Suprapubic skin (tissue), 4 donors: ENCODE data around the gene FGF7. TPM values are rescaled to one million over a fixed set of nuclear protein-coding genes. Genes with fewer than 3 reads are reported as not detected.

ENCODE experiments used
- DNase-seq, 2 donors: peaks; one replicate each; pipeline ENCODE4 v3.0.0-alpha.2; 2019; ENCODE audit warnings: low spot score in 2 of 2
- H3K27ac ChIP-seq: fragments of 200-600 bp; sonication (generic); one replicate; pipeline ENCODE4 v1.5.1; 2019
- H3K27me3 ChIP-seq: fragments of 200-600 bp; sonication (generic); one replicate; pipeline ENCODE4 v1.5.1; 2019
- H3K36me3 ChIP-seq: fragments of 200-600 bp; sonication (generic); one replicate; pipeline ENCODE4 v1.5.1; 2019
- H3K4me1 ChIP-seq: fragments of 200-600 bp; sonication (generic); one replicate; pipeline ENCODE4 v1.5.1; 2019
- H3K4me3 ChIP-seq: fragments of 200-600 bp; sonication (generic); one replicate; pipeline ENCODE4 v1.5.1; 2019; ENCODE audit warnings: mild to moderate bottlenecking
- H3K9me3 ChIP-seq: fragments of 200-600 bp; sonication (generic); one replicate; pipeline ENCODE4 v1.5.1; 2019
- CTCF ChIP-seq, 2 donors: fragments of 200-600 bp in 1 of 2; fragments of 450-650 bp in 1 of 2; sonication (generic) in 1 of 2; IDR thresholded peaks; one replicate each; pipeline ENCODE4 v1.5.1; 2016 to 2019; ENCODE audit warnings: antibody characterized with exemption in 2 of 2, mild to moderate bottlenecking in 1 of 2, moderate library complexity in 1 of 2
- EP300 ChIP-seq: sonication (generic); formaldehyde crosslinking; IDR thresholded peaks from one replicate; pipeline ENCODE4 v1.6.1; 2017; ENCODE audit warnings: antibody characterized with exemption
- POLR2A ChIP-seq, 2 donors: fragments of 450-650 bp; IDR thresholded peaks; one replicate each; pipeline ENCODE4 v1.6.1; 2017; ENCODE audit warnings: antibody characterized with exemption in 2 of 2, mild to moderate bottlenecking in 2 of 2, moderate library complexity in 2 of 2
- POLR2AphosphoS5 ChIP-seq, 3 donors: sonication (generic); formaldehyde crosslinking; IDR thresholded peaks; one replicate each; pipeline ENCODE4 v1.6.1; 2017; ENCODE audit warnings: antibody characterized with exemption in 3 of 3
- WGBS: methylation state at CpG from one replicate; pipeline ENCODE4 v1.1.5; 2018; 5-methylcytosine and 5-hydroxymethylcytosine counted together
- total RNA-seq, 4 donors: library from RNA; depleted of rRNA; stranded (reverse); fragments of >200 nt; gene quantifications; one replicate each; pipeline ENCODE4 v1.1.0, GENCODE V29; 2016

FGF7 gene
- total RNA-seq, 4 donors from 2014 or later = 5.5 to 24.1 (median 12.6) TPM

- no peak for DNase-seq
- Histone ChIP-seq H3K27me3 (no peaks in the 10 kb centered on the region), H3K9me3 (no peaks in the 10 kb centered on the region), H3K4me1 (peaks cover 23% of the 10 kb centered on the region), H3K27ac (peak overlapping the region; percentile 29), H3K36me3 (no peaks in the 10 kb centered on the region), H3K4me3 (no peak overlapping the region)
- TF ChIP-seq CTCF (IDR thresholded peaks at IDR 0.05) = no peak
- TF ChIP-seq POLR2AphosphoS5 (IDR thresholded peaks at IDR 0.05) = no peak
- no peak for TF ChIP-seq POLR2A (IDR thresholded peaks at IDR 0.05)
- no peak for TF ChIP-seq EP300
Observed at GRCh38 chr15:49456166-49456565, 33.1 kb downstream of the FGF7 start.

- peak overlapping the region; percentile 60 for H3K27ac ChIP-seq
Observed at GRCh38 chr15:49458145-49458544, 35.1 kb downstream of the FGF7 start.

GRCh38 chr15:49460411-49460941, 37.4 kb downstream of the FGF7 start:
- Histone ChIP-seq H3K27ac (peak overlapping the region; percentile 61), H3K9me3 (no peaks in the 10 kb centered on the region), H3K4me1 (peaks cover 29% of the 10 kb centered on the region), H3K27me3 (no peaks in the 10 kb centered on the region), H3K4me3 (no peak overlapping the region), H3K36me3 (no peaks in the 10 kb centered on the region)
- DNase-seq = no peak
- WGBS = 51% methylated on average over 2 of the region's 2 CpGs
- TF ChIP-seq EP300 = no peak
- TF ChIP-seq POLR2AphosphoS5 (IDR thresholded peaks at IDR 0.05) = no peak
- TF ChIP-seq CTCF (IDR thresholded peaks at IDR 0.05) = no peak
- TF ChIP-seq POLR2A (IDR thresholded peaks at IDR 0.05) = no peak

More at GRCh38 chr15:49458145-49458544, 35.1 kb downstream of the FGF7 start:
- Histone ChIP-seq H3K4me3 (no peak overlapping the region), H3K9me3 (no peaks in the 10 kb centered on the region), H3K36me3 (no peaks in the 10 kb centered on the region), H3K4me1 (peaks cover 29% of the 10 kb centered on the region), H3K27me3 (no peaks in the 10 kb centered on the region)
- 35% methylated on average over 2 of the region's 2 CpGs for WGBS
- no peak for DNase-seq
- no peak for TF ChIP-seq POLR2AphosphoS5 (IDR thresholded peaks at IDR 0.05)
- no peak for TF ChIP-seq EP300
- no peak for TF ChIP-seq CTCF (IDR thresholded peaks at IDR 0.05)
- TF ChIP-seq POLR2A (IDR thresholded peaks at IDR 0.05) = no peak

- DNase-seq = no peak
- Histone ChIP-seq H3K4me1 (peaks cover 29% of the 10 kb centered on the region), H3K27ac (no peak overlapping the region), H3K27me3 (no peaks in the 10 kb centered on the region), H3K4me3 (no peak overlapping the region), H3K9me3 (no peaks in the 10 kb centered on the region), H3K36me3 (no peaks in the 10 kb centered on the region)
- 51% methylated on average over 2 of the region's 2 CpGs for WGBS
- TF ChIP-seq POLR2A (IDR thresholded peaks at IDR 0.05) = no peak
- TF ChIP-seq CTCF (IDR thresholded peaks at IDR 0.05) = no peak
- TF ChIP-seq EP300 = no peak
- no peak for TF ChIP-seq POLR2AphosphoS5 (IDR thresholded peaks at IDR 0.05)
Observed at GRCh38 chr15:49462232-49462844, 39.3 kb downstream of the FGF7 start.

GRCh38 chr15:49464522-49464921, 41.5 kb downstream of the FGF7 start:
- WGBS = 73% methylated on average over 3 of the region's 3 CpGs
- Histone ChIP-seq H3K4me1 (peaks cover 18% of the 10 kb centered on the region), H3K27me3 (no peaks in the 10 kb centered on the region), H3K9me3 (no peaks in the 10 kb centered on the region), H3K4me3 (no peak overlapping the region), H3K36me3 (no peaks in the 10 kb centered on the region), H3K27ac (no peak overlapping the region)
- TF ChIP-seq POLR2AphosphoS5 (IDR thresholded peaks at IDR 0.05) = no peak
- TF ChIP-seq POLR2A (IDR thresholded peaks at IDR 0.05) = no peak
- no peak for TF ChIP-seq EP300
- TF ChIP-seq CTCF (IDR thresholded peaks at IDR 0.05) = no peak
- no peak for DNase-seq
